Uterus (tissue), 4 donors: ENCODE results near the gene CENPX. TPM values are rescaled to one million over a fixed set of nuclear protein-coding genes. Genes with fewer than 3 reads are reported as not detected.

ENCODE experiments used
- DNase-seq, 2 donors: peaks; one replicate each; pipeline ENCODE4 v3.0.0-alpha.2; 2019 to 2020
- H3K27ac ChIP-seq, 2 donors: fragments of 200-600 bp; sonication (generic); 1 replicate in 1 of 2; 2 replicates in 1 of 2; pipeline ENCODE4 v1.5.1; 2016 to 2018
- H3K27me3 ChIP-seq, 2 donors: fragments of 200-600 bp; sonication (generic); one replicate each; pipeline ENCODE4 v1.5.1; 2018 to 2019; ENCODE audit warnings: control low read depth in 1 of 2
- H3K36me3 ChIP-seq, 2 donors: fragments of 200-600 bp; sonication (generic); one replicate each; pipeline ENCODE4 v1.5.1; 2019; ENCODE audit warnings: control low read depth in 1 of 2
- H3K4me1 ChIP-seq, 2 donors: fragments of 200-600 bp; sonication (generic); one replicate each; pipeline ENCODE4 v1.5.1; 2018 to 2019; ENCODE audit warnings: control low read depth in 1 of 2
- H3K4me3 ChIP-seq, 2 donors: fragments of 200-600 bp; sonication (generic); 1 replicate in 1 of 2; 2 replicates in 1 of 2; pipeline ENCODE4 v1.5.1; 2018 to 2019; ENCODE audit warnings: mild to moderate bottlenecking in 1 of 2
- H3K9me3 ChIP-seq, 2 donors: fragments of 200-600 bp; sonication (generic); one replicate each; pipeline ENCODE4 v1.5.1; 2019; ENCODE audit warnings: control low read depth in 1 of 2
- POLR2A ChIP-seq, 2 donors: fragments of 450-650 bp; IDR thresholded peaks; one replicate each; pipeline ENCODE4 v1.6.1; 2016; ENCODE audit warnings: antibody characterized with exemption in 2 of 2, mild to moderate bottlenecking in 1 of 2, moderate library complexity in 1 of 2
- intact Hi-C: fragments of 100-400 bp; cut with DNase I; formaldehyde crosslinking; loops from one replicate; pipeline ENCODE4 v1.15.1; 2023; ENCODE audit warnings: low total_unique reads
- total RNA-seq, 4 donors: library from RNA; depleted of rRNA in 3 of 4; stranded (reverse); fragments of >200 nt in 3 of 4; gene quantifications; one replicate each; pipeline versions ENCODE4 v1.1.0 to v1.2.4, GENCODE V29; 2014 to 2023
- TF ChIP-seq, protein P1 (sequence below), 4 experiments: fragments of 200-600 bp in 2 of 4; fragments of 450-650 bp in 2 of 4; sonication (generic) in 2 of 4; IDR thresholded peaks; one replicate each; pipeline ENCODE4 v1.5.1; 2016 to 2019; ENCODE audit warnings: antibody characterized with exemption in 4 of 4, mild to moderate bottlenecking in 2 of 4, moderate library complexity in 1 of 4
- donor health status: DM: yes; HTN: yes; CAD: no.

Gene CENPX
- total RNA-seq, 4 donors from 2014 or later: 26.7 to 212 (median 49.8) TPM

DNA sequence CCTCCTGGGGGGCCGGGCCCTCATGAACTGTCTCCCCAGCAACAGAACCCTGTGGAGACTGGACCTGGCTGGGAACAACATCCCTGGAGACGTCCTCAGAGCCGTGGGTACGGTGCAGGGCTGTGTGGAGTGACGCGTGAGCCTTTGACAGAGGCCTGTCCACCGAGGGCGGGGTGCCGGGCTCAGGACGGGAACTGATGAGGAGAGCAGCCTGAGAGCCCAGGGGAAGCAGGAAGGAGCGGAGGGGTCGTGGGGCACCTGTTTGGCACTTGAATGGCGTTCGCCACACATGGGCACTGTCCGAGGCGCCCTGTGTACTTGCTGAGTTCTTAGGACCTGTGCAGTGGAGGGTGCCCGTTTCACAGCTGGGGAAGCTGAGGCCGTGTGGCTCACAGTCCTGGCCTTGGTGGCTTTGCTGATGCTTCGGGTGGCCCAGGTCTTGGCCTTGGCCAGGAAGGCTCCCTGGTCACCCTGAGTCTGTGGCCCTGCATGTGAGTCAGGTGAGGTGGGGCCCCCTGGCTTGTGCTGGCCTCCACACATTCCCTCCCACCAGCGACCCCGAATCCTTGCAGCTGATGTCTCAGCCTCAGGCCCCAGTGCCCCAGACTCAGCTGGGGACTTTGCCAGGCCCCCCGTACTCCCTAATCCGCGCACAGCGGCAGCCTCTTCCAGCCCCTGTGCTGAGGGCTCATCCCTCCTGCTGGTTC is 2.9 kb upstream of the CENPX start:
- no peaks in the 10 kb centered on the region for H3K9me3 ChIP-seq
- TF ChIP-seq, protein P1, sequence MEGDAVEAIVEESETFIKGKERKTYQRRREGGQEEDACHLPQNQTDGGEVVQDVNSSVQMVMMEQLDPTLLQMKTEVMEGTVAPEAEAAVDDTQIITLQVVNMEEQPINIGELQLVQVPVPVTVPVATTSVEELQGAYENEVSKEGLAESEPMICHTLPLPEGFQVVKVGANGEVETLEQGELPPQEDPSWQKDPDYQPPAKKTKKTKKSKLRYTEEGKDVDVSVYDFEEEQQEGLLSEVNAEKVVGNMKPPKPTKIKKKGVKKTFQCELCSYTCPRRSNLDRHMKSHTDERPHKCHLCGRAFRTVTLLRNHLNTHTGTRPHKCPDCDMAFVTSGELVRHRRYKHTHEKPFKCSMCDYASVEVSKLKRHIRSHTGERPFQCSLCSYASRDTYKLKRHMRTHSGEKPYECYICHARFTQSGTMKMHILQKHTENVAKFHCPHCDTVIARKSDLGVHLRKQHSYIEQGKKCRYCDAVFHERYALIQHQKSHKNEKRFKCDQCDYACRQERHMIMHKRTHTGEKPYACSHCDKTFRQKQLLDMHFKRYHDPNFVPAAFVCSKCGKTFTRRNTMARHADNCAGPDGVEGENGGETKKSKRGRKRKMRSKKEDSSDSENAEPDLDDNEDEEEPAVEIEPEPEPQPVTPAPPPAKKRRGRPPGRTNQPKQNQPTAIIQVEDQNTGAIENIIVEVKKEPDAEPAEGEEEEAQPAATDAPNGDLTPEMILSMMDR (IDR thresholded peaks at IDR 0.05): no peak
- intact Hi-C loops: no loop called here
- H3K36me3 ChIP-seq: no peaks in the 10 kb centered on the region
- H3K4me3 ChIP-seq: no peak overlapping the region
- no peak for DNase-seq
- no peak overlapping the region for H3K27ac ChIP-seq
- no peaks in the 10 kb centered on the region for H3K27me3 ChIP-seq
- peaks cover 0 to 24% of the 10 kb centered on the region in 2 donors for H3K4me1 ChIP-seq

DNA sequence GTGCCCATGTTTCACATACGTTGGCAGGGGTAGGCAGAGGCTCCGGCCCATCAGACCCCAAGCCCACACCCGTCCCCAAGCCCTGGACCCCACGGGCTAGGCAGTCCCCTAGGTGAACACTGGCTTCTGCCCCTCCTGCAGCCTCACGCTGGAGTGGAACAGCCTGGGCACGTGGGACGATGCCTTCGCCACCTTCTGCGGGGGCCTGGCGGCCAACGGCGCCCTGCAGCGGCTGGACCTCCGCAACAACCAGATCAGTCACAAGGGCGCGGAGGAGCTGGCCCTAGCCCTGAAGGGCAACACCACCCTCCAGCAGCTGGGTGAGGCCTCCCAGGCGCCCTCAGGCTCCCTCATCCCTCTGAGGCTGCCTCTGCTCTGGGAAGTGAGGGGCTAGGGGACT is 2.2 kb upstream of the CENPX start:
- Histone ChIP-seq H3K4me1 (peaks cover 0 to 20% of the 10 kb centered on the region in 2 donors), H3K27ac (no peak overlapping the region), H3K4me3 (no peak overlapping the region), H3K36me3 (no peaks in the 10 kb centered on the region), H3K9me3 (no peaks in the 10 kb centered on the region), H3K27me3 (no peaks in the 10 kb centered on the region)
- no peak for DNase-seq
- intact Hi-C loops: no loop called here
- TF ChIP-seq, protein P1 (IDR thresholded peaks at IDR 0.05): no peak
- TF ChIP-seq POLR2A (IDR thresholded peaks at IDR 0.05): no peak

DNA sequence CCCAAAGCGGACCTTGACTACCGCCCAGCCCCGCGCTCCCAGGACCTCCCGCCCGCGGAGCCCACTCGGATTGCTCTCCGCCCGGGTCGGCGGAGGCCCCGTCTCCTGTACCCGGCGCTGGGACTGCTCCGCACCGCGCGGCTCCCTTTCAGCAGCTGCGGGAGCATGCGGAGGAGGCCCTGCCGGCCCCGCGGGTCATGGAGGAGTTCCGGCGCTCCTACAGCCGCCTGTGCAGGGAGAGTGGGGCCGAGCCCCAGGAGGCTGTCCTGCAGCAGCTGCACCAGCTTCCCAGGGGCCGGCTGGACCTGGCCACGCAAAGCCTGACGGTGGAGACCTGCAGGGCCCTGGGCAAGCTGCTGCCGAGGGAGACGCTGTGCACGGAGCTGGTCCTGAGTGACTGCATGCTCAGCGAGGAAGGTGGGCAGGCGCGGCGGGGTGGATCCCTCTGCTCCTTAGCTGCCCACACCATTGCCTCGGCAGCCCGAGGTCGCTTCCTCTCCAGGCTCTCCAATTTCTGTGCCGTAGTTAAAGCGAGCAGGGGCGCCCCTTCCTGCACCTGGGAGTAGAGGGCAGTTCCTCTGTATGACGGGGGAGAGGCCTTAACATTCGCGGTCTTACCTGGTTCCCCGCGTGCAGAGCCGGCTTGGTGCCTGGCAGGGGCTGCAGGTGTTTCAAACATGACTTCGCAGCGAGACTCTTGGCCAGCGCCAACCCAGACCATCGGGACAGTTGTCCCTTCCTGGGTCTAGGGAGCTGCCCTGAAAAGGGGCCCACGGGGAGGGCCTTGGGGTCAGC is 966 bp upstream of the CENPX start:
- Histone ChIP-seq H3K27me3 (no peaks in the 10 kb centered on the region), H3K4me3 (peak overlapping the region; percentile 66 to 74), H3K9me3 (no peaks in the 10 kb centered on the region), H3K27ac (peak overlapping the region in 1 of 2 donors; percentile 42), H3K4me1 (peaks cover 0 to 20% of the 10 kb centered on the region in 2 donors), H3K36me3 (no peaks in the 10 kb centered on the region)
- DNase-seq: no peak
- TF ChIP-seq, protein P1 (IDR thresholded peaks at IDR 0.05): no peak
- TF ChIP-seq POLR2A (IDR thresholded peaks at IDR 0.05): no peak
- intact Hi-C loops: no loop called here

DNA sequence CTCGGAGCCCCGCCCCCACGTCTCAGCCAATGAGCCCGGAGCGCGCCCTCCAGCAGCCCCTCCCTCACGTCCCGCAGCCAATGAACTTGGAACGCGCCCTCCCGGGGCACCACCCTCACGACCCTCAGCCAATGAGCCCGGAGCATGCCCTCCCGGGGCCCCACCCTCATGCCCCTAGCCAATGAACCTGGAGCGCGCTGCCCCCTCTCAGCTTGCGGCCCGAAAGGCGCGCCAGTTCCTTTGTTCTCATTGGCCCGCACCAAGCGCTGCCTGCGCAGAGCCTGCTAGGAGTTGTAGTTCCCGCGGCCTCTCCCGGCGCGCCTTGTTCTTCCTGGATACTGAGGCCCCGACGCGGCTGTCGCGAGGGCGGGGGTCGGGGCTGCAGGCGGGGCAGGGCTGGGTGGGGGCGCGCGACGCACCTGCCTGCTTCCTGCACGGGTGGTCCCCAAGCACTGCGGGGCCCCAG is 336 bp upstream of the CENPX start, which contains the start of gene LRRC45:
Gene LRRC45 (plus strand): TSS at position 325 of the 466 bp plus-strand sequence. CDS start 339 bp downstream, outside the sequence.
- Histone ChIP-seq H3K4me3 (peak within 1 kb of the TSS; percentile 67 to 88), H3K27me3 (no peaks in the 10 kb centered on the region), H3K36me3 (no peaks in the 10 kb centered on the region), H3K4me1 (peaks cover 0 to 20% of the 10 kb centered on the region in 2 donors), H3K9me3 (no peaks in the 10 kb centered on the region), H3K27ac (peak within 1 kb of the TSS in 1 of 2 donors; percentile 77)
- intact Hi-C loops: no loop called here
- DNase-seq: peak; percentile 99 to 100
- no peak for TF ChIP-seq POLR2A (IDR thresholded peaks at IDR 0.05)
- TF ChIP-seq, protein P1 (IDR thresholded peaks at IDR 0.05): no peak

DNA sequence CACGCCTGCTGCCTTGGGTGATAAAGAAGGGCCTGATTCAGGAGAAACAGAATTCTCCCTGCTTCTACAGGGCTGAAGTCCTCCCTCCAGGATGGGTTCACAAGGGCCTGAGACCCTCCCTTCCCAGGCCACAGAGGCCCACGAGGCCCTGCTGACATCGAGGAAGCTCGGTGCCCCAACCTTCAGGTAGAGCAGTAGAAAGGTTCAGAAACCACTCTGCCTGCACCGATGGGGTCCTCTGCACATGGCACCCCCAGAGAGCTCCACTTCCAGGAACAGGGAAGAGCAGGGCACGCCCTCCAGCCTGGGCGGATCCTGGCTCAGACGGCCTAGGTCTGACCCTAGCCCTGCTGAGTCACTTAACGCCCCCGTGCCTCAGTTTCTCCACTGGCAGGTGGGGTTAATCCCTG is 773 bp downstream of the CENPX start:
- peak overlapping the region in 1 of 2 donors; percentile 77 for H3K27ac ChIP-seq

More for the DNA sequence above, 773 bp downstream of the CENPX start:
- peaks cover 0 to 20% of the 10 kb centered on the region in 2 donors for H3K4me1 ChIP-seq
- TF ChIP-seq POLR2A (IDR thresholded peaks at IDR 0.05): no peak
- TF ChIP-seq, protein P1 (IDR thresholded peaks at IDR 0.05): no peak
- no peaks in the 10 kb centered on the region for H3K9me3 ChIP-seq
- no peak for DNase-seq
- no peaks in the 10 kb centered on the region for H3K36me3 ChIP-seq
- intact Hi-C loops: no loop called here
- peak overlapping the region; percentile 67 to 88 for H3K4me3 ChIP-seq
- no peaks in the 10 kb centered on the region for H3K27me3 ChIP-seq
